Measurements from ENCODE around the gene SUPV3L1.

SUPV3L1 gene

DNA sequence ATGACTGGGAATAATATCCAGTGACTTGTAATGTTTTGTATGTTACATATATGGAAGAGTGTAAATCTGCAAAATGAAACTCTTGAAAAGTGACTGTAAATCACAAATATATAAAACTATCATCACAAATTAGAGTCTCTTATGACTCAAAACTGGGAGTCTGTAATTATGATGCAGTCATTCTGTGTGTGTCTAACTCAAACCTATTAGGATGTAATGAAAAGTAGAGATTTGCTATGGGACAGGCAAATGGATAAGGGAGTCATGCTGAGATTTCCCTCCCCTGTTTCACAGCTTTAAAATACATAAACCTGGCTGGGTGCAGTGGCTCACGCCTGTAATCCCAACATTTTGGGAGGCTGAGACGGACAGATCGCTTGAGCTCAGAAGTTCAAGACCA is 31.5 kb downstream of the SUPV3L1 start:
- TF ChIP-seq TEAD4 (IDR thresholded peaks at IDR 0.05) (no peak), FOXM1 (IDR thresholded peaks at IDR 0.05; ENCODE audit: borderline replicate concordance, low read depth) (no peak), RAD21 (IDR thresholded peaks at IDR 0.05; ENCODE audit: low read depth) (no peak), NFIC (IDR thresholded peaks at IDR 0.05) (no peak), CEBPB (IDR thresholded peaks at IDR 0.05) (no peak), YY1 (IDR thresholded peaks at IDR 0.05; ENCODE audit: low read depth) (no peak), TAF1 (IDR thresholded peaks at IDR 0.05; ENCODE audit: low read depth) (no peak), EGR1 (IDR thresholded peaks at IDR 0.05) (no peak), EP300 (IDR thresholded peaks at IDR 0.05; ENCODE audit: borderline replicate concordance) (no peak), TCF12 (IDR thresholded peaks at IDR 0.05; ENCODE audit: low read depth) (no peak), CREB1 (IDR thresholded peaks at IDR 0.05; ENCODE audit: low read depth) (no peak), ZBTB7A (IDR thresholded peaks at IDR 0.05; ENCODE audit: low read depth) (no peak)
- TF ChIP-seq, protein P1, sequence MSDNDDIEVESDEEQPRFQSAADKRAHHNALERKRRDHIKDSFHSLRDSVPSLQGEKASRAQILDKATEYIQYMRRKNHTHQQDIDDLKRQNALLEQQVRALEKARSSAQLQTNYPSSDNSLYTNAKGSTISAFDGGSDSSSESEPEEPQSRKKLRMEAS (IDR thresholded peaks at IDR 0.05): no peak
- TF ChIP-seq, protein P2, sequence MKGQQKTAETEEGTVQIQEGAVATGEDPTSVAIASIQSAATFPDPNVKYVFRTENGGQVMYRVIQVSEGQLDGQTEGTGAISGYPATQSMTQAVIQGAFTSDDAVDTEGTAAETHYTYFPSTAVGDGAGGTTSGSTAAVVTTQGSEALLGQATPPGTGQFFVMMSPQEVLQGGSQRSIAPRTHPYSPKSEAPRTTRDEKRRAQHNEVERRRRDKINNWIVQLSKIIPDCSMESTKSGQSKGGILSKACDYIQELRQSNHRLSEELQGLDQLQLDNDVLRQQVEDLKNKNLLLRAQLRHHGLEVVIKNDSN (IDR thresholded peaks at IDR 0.05): no peak
- TF ChIP-seq, protein P3, sequence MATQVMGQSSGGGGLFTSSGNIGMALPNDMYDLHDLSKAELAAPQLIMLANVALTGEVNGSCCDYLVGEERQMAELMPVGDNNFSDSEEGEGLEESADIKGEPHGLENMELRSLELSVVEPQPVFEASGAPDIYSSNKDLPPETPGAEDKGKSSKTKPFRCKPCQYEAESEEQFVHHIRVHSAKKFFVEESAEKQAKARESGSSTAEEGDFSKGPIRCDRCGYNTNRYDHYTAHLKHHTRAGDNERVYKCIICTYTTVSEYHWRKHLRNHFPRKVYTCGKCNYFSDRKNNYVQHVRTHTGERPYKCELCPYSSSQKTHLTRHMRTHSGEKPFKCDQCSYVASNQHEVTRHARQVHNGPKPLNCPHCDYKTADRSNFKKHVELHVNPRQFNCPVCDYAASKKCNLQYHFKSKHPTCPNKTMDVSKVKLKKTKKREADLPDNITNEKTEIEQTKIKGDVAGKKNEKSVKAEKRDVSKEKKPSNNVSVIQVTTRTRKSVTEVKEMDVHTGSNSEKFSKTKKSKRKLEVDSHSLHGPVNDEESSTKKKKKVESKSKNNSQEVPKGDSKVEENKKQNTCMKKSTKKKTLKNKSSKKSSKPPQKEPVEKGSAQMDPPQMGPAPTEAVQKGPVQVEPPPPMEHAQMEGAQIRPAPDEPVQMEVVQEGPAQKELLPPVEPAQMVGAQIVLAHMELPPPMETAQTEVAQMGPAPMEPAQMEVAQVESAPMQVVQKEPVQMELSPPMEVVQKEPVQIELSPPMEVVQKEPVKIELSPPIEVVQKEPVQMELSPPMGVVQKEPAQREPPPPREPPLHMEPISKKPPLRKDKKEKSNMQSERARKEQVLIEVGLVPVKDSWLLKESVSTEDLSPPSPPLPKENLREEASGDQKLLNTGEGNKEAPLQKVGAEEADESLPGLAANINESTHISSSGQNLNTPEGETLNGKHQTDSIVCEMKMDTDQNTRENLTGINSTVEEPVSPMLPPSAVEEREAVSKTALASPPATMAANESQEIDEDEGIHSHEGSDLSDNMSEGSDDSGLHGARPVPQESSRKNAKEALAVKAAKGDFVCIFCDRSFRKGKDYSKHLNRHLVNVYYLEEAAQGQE (IDR thresholded peaks at IDR 0.05; ENCODE audit: low read depth): no peak

DNA sequence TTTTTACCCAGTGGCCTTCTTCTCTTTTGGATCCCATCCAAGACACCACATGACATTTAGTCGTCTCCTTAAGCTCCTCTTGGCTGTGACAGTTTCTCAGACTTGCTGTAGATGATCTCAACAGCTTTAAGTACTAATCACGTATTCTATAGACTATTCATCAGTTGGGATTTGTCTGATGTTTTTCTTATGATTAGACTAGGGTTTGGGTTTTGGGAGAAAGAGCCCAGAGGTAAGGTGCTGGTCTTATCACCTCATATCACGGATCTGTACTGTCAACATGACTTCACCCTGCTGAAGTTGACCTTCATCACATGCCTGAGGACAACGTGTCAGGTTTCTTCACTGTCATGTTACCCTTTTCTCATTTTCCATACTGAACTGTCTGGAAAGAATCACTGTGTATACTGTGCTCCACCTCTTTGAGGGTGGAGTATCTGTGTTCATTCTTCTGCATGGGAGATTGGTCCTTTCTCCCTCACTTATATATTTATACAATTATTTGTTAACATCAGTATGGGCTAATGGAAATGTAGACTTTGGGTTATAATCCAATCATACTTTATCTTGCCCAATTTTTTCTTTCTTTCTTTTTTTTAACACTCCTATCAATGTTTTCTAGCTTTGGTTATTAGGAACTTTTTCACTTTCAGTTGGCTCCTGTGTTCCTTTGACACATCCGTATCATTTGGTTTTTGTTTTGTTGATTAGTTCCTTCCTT is 33.7 kb downstream of the SUPV3L1 start:
- TF ChIP-seq EP300 (IDR thresholded peaks at IDR 0.05; ENCODE audit: borderline replicate concordance) (no peak), CREB1 (IDR thresholded peaks at IDR 0.05; ENCODE audit: low read depth) (no peak), RAD21 (IDR thresholded peaks at IDR 0.05; ENCODE audit: low read depth) (no peak), YY1 (IDR thresholded peaks at IDR 0.05; ENCODE audit: low read depth) (no peak), TAF1 (IDR thresholded peaks at IDR 0.05; ENCODE audit: low read depth) (no peak), NFIC (IDR thresholded peaks at IDR 0.05) (no peak), FOXM1 (IDR thresholded peaks at IDR 0.05; ENCODE audit: borderline replicate concordance, low read depth) (no peak), CEBPB (IDR thresholded peaks at IDR 0.05) (no peak), ZBTB7A (IDR thresholded peaks at IDR 0.05; ENCODE audit: low read depth) (no peak), TEAD4 (IDR thresholded peaks at IDR 0.05) (no peak), TCF12 (IDR thresholded peaks at IDR 0.05; ENCODE audit: low read depth) (no peak), EGR1 (IDR thresholded peaks at IDR 0.05) (no peak)
- TF ChIP-seq, protein P3 (IDR thresholded peaks at IDR 0.05; ENCODE audit: low read depth): no peak
- TF ChIP-seq, protein P2 (IDR thresholded peaks at IDR 0.05): no peak
- TF ChIP-seq, protein P1 (IDR thresholded peaks at IDR 0.05): no peak

DNA sequence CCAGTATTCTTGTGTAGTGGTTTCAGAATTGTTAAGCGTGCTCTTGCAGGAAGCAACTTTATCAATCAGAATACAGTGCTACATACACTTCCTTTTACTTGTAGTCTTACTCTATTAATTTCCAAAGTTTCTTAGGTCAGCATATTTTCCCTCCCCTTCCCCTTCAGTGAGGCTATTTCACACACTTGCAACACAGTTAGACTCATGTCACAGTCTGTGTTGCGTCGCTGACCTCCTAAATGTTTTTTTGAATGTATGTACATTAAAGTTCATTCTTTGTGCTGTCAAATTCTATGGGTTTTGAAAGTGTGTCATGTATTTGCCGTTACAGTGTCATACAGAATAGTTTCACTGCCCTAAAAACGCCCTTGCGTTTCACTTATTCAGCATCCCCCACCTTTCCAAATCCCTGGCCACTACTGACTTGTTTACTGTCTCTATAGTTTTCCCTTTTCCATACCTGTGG is 34.7 kb downstream of the SUPV3L1 start:
- TF ChIP-seq TAF1 (IDR thresholded peaks at IDR 0.05; ENCODE audit: low read depth) (no peak), TEAD4 (IDR thresholded peaks at IDR 0.05) (no peak), EGR1 (IDR thresholded peaks at IDR 0.05) (no peak), TCF12 (IDR thresholded peaks at IDR 0.05; ENCODE audit: low read depth) (no peak), CREB1 (IDR thresholded peaks at IDR 0.05; ENCODE audit: low read depth) (no peak)

DNA sequence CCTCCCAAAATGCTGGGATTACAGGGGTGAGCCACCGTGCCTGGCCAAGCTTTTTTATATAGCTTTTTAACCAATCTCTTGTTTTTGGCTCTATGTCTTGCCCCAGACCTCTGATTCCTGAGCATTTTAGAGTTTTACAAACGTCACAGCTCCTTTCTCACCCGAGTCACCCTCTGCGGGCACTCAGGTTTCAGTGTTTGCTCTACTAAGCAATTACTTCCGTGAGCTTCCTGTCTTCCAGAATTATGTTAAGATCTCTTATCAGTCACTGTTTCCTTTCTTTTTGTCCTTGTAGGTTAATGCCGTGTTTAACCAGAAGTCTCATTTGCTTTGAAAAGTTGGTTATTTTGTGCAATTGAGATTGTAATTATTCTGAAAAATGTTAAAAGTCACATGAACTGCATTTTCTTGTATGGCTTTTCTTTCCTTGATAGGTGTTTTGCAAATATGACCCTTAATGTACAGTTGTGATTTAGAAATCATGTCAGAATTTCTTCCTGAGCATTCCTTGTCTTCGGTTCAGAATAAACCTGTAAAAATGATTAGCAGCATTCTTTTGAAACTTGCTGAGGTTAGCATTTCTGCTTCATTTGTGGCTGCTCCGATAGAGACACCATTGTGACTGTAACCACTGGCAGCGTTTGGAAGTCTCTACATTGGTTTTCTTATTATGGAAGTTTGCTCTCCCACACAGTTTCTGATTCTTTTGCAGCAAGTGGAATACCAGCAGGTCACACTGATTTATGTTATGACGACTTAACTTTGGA is 35.6 kb downstream of the SUPV3L1 start:
- TF ChIP-seq EGR1 (IDR thresholded peaks at IDR 0.05): no peak
- no peak for TF ChIP-seq CEBPB (IDR thresholded peaks at IDR 0.05)
- TF ChIP-seq FOXM1 (IDR thresholded peaks at IDR 0.05; ENCODE audit: borderline replicate concordance, low read depth): no peak
- TF ChIP-seq NFIC (IDR thresholded peaks at IDR 0.05): no peak

DNA sequence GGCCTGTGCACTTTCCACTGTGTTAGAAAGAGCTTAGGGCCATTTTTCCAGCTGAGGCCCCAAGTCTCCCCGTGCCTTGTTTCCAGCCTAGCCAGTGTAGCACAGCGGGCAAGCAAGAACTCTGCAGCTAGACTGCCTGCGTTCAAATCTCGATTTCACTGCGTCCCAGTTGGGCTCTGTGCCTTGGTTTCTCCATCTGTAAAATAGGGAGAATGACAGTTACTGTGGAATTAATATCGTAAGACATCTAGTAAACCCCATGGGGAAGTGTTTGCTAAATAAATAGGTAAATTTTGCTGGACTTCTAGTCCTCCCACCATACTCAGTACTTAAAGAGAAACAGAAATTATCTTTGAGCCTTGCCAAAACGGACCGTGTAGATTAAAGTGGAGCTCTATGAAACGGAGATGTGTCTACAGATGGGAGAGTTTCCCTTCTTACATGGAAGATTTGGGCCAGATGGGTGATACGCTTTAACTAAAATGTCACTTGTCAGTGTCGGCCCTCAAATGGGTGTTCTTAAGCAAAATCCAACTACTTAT is 36.6 kb downstream of the SUPV3L1 start:
- TF ChIP-seq EP300 (IDR thresholded peaks at IDR 0.05; ENCODE audit: borderline replicate concordance): no peak
- TF ChIP-seq, protein P3 (IDR thresholded peaks at IDR 0.05; ENCODE audit: low read depth): no peak
- no peak for TF ChIP-seq RAD21 (IDR thresholded peaks at IDR 0.05; ENCODE audit: low read depth)

Data from Ishikawa (cell line).